Stimulated activated CD8-positive, alpha-beta memory T cell treated with anti-CD3 and anti-CD28 coated beads, Interleukin-7, amount 100 ng/mL, for 24 hours (primary cell): Measurements from ENCODE around the gene ZNF446.
A peak's percentile ranks its signal among the peaks of the same experiment; 100 is the strongest.
"Not testable (repeated sequence)": the region's sequence is repeated elsewhere in the genome, so short reads cannot be mapped to it uniquely, and the experiment has no call there.

Source experiments
- DNase-seq: peaks from one replicate; pipeline ENCODE4 v3.0.0-alpha.2; 2020; ENCODE audit warnings: low read depth

Gene ZNF446

GRCh38 chr19:58500242-58500641, 24.1 kb downstream of the ZNF446 start:
- no peak for DNase-seq

GRCh38 chr19:58507602-58508223, 31.6 kb downstream of the ZNF446 start:
- DNase-seq, result not testable (repeated sequence)

- no peak for DNase-seq
These were observed 33.6 kb downstream of the ZNF446 start for GRCh38 chr19:58509731-58510083.

GRCh38 chr19:58510084-58510862, 34.1 kb downstream of the ZNF446 start:
- DNase-seq, result no peak

- no peak for DNase-seq
These were observed 35.4 kb downstream of the ZNF446 start, which contains the start of gene SLC27A5 for GRCh38 chr19:58511353-58512208. Gene SLC27A5 (minus strand): TSS chr19:58511992. CDS start chr19:58511955, 37 bp downstream.

GRCh38 chr19:58513213-58513693, 37.1 kb downstream of the ZNF446 start:
- no peak for DNase-seq

GRCh38 chr19:58513694-58514563, 37.8 kb downstream of the ZNF446 start:
- peak; percentile 89 for DNase-seq

GRCh38 chr19:58514564-58515022, 38.4 kb downstream of the ZNF446 start:
- no peak for DNase-seq

- DNase-seq, result no peak
These were observed 39.1 kb downstream of the ZNF446 start for GRCh38 chr19:58515259-58515658.

GRCh38 chr19:58516246-58516836, 40.2 kb downstream of the ZNF446 start:
- DNase-seq, result no peak

GRCh38 chr19:58516964-58517833, 41.0 kb downstream of the ZNF446 start:
- no peak for DNase-seq

- no peak for DNase-seq
These were observed 42.3 kb downstream of the ZNF446 start for GRCh38 chr19:58518256-58519086.

GRCh38 chr19:58519087-58519354, 42.9 kb downstream of the ZNF446 start:
- no peak for DNase-seq

GRCh38 chr19:58519355-58520256, 43.5 kb downstream of the ZNF446 start, which contains the start of gene ZBTB45:
Gene ZBTB45 (minus strand): TSS chr19:58519810. CDS start chr19:58517673, 2,137 bp downstream.
- peak; percentile 86 for DNase-seq

- DNase-seq, result no peak
These were observed 44.1 kb downstream of the ZNF446 start for GRCh38 chr19:58520257-58520599.

GRCh38 chr19:58521651-58522050, 45.5 kb downstream of the ZNF446 start:
- DNase-seq, result no peak

GRCh38 chr19:58522709-58523108, 46.6 kb downstream of the ZNF446 start:
- no peak for DNase-seq

GRCh38 chr19:58529405-58529804, 53.3 kb downstream of the ZNF446 start:
- DNase-seq, result no peak
